Hepatocyte (in vitro differentiated cells): ENCODE measurements around the gene CPT1A.

Source experiments
- CTCF ChIP-seq: fragments of 200-600 bp; sonication (generic); IDR thresholded peaks from 2 replicates; pipeline ENCODE4 v1.5.1; 2016; ENCODE audit warnings: antibody characterized with exemption, mild to moderate bottlenecking; ENCODE audit not compliant: poor library complexity
- EZH2 ChIP-seq: fragments of 200-600 bp; sonication (generic); IDR thresholded peaks from 2 replicates; pipeline ENCODE4 v1.6.1; 2016; ENCODE audit warnings: antibody characterized with exemption, mild to moderate bottlenecking, borderline replicate concordance

- no peak for TF ChIP-seq CTCF
- no peak for TF ChIP-seq EZH2
These were observed 136.8 kb downstream of the CPT1A start for GRCh38 chr11:68704887-68705286.
